Liver (tissue), 9 donors: ENCODE data around the gene HINT1. TPM values are rescaled to one million over a fixed set of nuclear protein-coding genes. Genes with fewer than 3 reads are reported as not detected.

Experiments used
- DNase-seq: peaks from one replicate; pipeline ENCODE4 v3.0.0-alpha.2; 2017; ENCODE audit warnings: low spot score
- H3K27ac ChIP-seq, 2 donors: one replicate each; pipeline ENCODE4 v1.7.0; 2013; ENCODE audit warnings: inconsistent platforms in 2 of 2, low read length in 2 of 2, control low read depth in 1 of 2, low read depth in 1 of 2, mild to moderate bottlenecking in 1 of 2
- H3K27me3 ChIP-seq, 4 donors: one replicate each; pipeline versions ENCODE4 v1.6.1 to v1.7.0; 2013; ENCODE audit warnings: low read length in 3 of 4, inconsistent platforms in 1 of 4, mild to moderate bottlenecking in 1 of 4, moderate library complexity in 1 of 4; ENCODE audit not compliant: control insufficient read depth in 4 of 4, insufficient read depth in 4 of 4
- H3K36me3 ChIP-seq, 4 donors: one replicate each; pipeline versions ENCODE4 v1.6.1 to v1.7.0; 2013; ENCODE audit warnings: low read length in 3 of 4, mild to moderate bottlenecking in 3 of 4, low read depth in 1 of 4, moderate library complexity in 1 of 4; ENCODE audit not compliant: control insufficient read depth in 4 of 4, insufficient read depth in 3 of 4
- H3K4me1 ChIP-seq, 4 donors: one replicate each; pipeline versions ENCODE4 v1.6.1 to v1.7.0; 2013; ENCODE audit warnings: low read length in 3 of 4, mild to moderate bottlenecking in 3 of 4, moderate library complexity in 1 of 4; ENCODE audit not compliant: control insufficient read depth in 4 of 4, insufficient read depth in 4 of 4
- H3K4me3 ChIP-seq, 3 donors: one replicate each; pipeline versions ENCODE4 v1.6.1 to v1.7.0; 2013; ENCODE audit warnings: low read length in 3 of 3, control low read depth in 1 of 3, low read depth in 1 of 3, mild to moderate bottlenecking in 1 of 3
- H3K9ac ChIP-seq, 2 donors: one replicate each; pipeline ENCODE4 v1.7.0; 2013; ENCODE audit warnings: low read length in 2 of 2, mild to moderate bottlenecking in 2 of 2, moderate library complexity in 2 of 2, control low read depth in 1 of 2, low read depth in 1 of 2
- H3K9me3 ChIP-seq, 4 donors: one replicate each; pipeline versions ENCODE4 v1.6.1 to v1.7.0; 2013; ENCODE audit warnings: low read length in 3 of 4; ENCODE audit not compliant: control insufficient read depth in 4 of 4
- EGR1 ChIP-seq, 2 donors: IDR thresholded peaks; 2 replicates each; pipeline ENCODE4 v1.6.1; 2016 to 2018; ENCODE audit warnings: antibody characterized with exemption in 2 of 2, low read depth in 2 of 2
- FOXA1 ChIP-seq: IDR thresholded peaks from 2 replicates; pipeline ENCODE4 v1.6.1; 2016; ENCODE audit warnings: antibody characterized with exemption
- FOXA2 ChIP-seq: IDR thresholded peaks from 2 replicates; pipeline ENCODE4 v1.6.1; 2016; ENCODE audit warnings: antibody characterized with exemption
- GABPA ChIP-seq, 2 donors: IDR thresholded peaks in 1 of 2; conservative IDR thresholded peaks in 1 of 2; 2 replicates each; pipeline ENCODE4 v1.6.1; 2016; ENCODE audit warnings: antibody characterized with exemption in 2 of 2, mild to moderate bottlenecking in 1 of 2, moderate library complexity in 1 of 2
- HNF4A ChIP-seq, 2 donors: conservative IDR thresholded peaks; 2 replicates each; pipeline ENCODE4 v1.6.1; 2016; ENCODE audit warnings: antibody characterized with exemption in 2 of 2, mild to moderate bottlenecking in 2 of 2
- HNF4G ChIP-seq: IDR thresholded peaks from 2 replicates; pipeline ENCODE4 v1.6.1; 2016; ENCODE audit warnings: antibody characterized with exemption
- JUND ChIP-seq, 2 donors: IDR thresholded peaks; 2 replicates each; pipeline ENCODE4 v1.6.1; 2016; ENCODE audit warnings: antibody characterized with exemption in 2 of 2
- NR2F2 ChIP-seq: IDR thresholded peaks from 2 replicates; pipeline ENCODE4 v1.6.1; 2016; ENCODE audit warnings: antibody characterized with exemption
- RXRA ChIP-seq, 2 donors: IDR thresholded peaks; 2 replicates each; pipeline ENCODE4 v1.6.1; 2017 to 2018; ENCODE audit warnings: antibody characterized with exemption in 2 of 2, mild to moderate bottlenecking in 1 of 2
- SP1 ChIP-seq: IDR thresholded peaks from 2 replicates; pipeline ENCODE4 v1.6.1; 2018; ENCODE audit warnings: antibody characterized with exemption, mild to moderate bottlenecking
- TAF1 ChIP-seq: conservative IDR thresholded peaks from 2 replicates; pipeline ENCODE4 v1.6.1; 2016; ENCODE audit warnings: antibody characterized with exemption, mild to moderate bottlenecking
- YY1 ChIP-seq: IDR thresholded peaks from 2 replicates; pipeline ENCODE4 v1.6.1; 2016; ENCODE audit warnings: antibody characterized with exemption, mild to moderate bottlenecking
- polyA plus RNA-seq, 2 donors: library from polyadenylated mRNA; stranded (reverse) in 1 of 2; unstranded in 1 of 2; fragments of 200-250 nt in 1 of 2; fragments of >200 nt in 1 of 2; fragmentation: Nextera tagmentation in 1 of 2; extraction: Ambion mirVana in 1 of 2; gene quantifications; one replicate each; pipeline versions ENCODE4 v1.2.1 to v1.2.3, GENCODE V29; 2013 to 2015
- total RNA-seq, 2 donors: library from RNA; depleted of rRNA; stranded (reverse); fragments of >200 nt; gene quantifications; one replicate each; pipeline ENCODE4 v1.2.3, GENCODE V29; 2014
- TF ChIP-seq, protein P1 (sequence below): IDR thresholded peaks from 2 replicates; pipeline ENCODE4 v1.6.1; 2016; ENCODE audit warnings: antibody characterized with exemption
- TF ChIP-seq, protein P2 (sequence below): fragments of 150-350 bp; IDR thresholded peaks from 2 replicates; pipeline ENCODE4 v1.5.1; 2017; ENCODE audit warnings: improper control_type of control experiment, low read depth, low read length; ENCODE audit not compliant: missing input control
- TF ChIP-seq, protein P3 (sequence below): IDR thresholded peaks from 2 replicates; pipeline ENCODE4 v1.6.1; 2016; ENCODE audit warnings: antibody characterized with exemption, mild to moderate bottlenecking
- TF ChIP-seq, protein P4 (sequence below): IDR thresholded peaks from 2 replicates; pipeline ENCODE4 v1.6.1; 2016; ENCODE audit warnings: antibody characterized with exemption
- TF ChIP-seq, protein P5 (sequence below): IDR thresholded peaks from 2 replicates; pipeline ENCODE4 v1.6.1; 2016; ENCODE audit warnings: antibody characterized with exemption
- donor health status: healthy.
- donor health status: healthy.
- donor health status: healthy.
- donor health status: healthy.
- donor health status: healthy.

Gene HINT1
- total and polyA plus RNA-seq, 4 donors: 112 to 902 (median 314) TPM

DNA sequence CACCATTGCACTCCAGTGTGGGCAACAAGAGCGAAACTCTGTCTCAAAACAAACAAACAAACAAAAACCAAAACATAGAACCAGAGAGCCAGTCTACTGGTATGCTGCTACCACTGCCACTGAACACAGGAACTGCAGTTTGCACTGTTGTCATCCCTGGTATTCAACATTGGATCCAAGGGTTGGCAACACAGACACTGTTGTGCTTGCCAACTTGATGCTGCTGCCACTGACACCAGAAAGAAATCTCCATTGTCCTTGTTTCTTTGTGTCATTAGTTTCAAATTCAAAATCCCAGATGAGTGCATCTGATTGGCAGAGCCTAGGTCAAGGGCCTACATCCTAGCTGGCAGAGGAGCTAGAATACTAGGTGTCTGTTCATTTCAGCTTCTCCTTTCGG lies 16.2 kb downstream of the HINT1 start (continued):
- TF ChIP-seq GABPA (IDR thresholded peaks at IDR 0.05 in 1 of 2, conservative IDR thresholded peaks at IDR 0.05 in 1 of 2): no peak

DNA sequence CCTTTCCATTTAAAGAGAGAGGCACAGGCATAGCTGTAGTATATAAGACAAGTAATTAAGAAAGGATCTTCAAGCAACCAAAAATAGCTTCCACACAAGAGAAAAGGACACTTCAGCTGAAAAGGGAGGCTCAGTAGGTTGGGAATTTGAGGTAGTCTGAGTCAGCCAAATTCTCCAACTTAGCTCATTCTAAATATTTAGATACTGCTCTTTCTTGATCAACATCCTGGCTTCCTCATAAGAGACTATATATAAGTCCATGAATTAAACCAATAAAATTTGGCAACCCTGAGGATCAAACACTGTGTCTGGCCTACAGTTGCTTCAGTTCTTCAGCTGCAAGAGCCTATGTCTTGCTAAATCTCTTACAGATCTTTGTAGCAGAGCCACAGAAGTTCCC lies 17.8 kb downstream of the HINT1 start:
- Histone ChIP-seq H3K27me3 (no peaks in the 10 kb centered on the region), H3K9me3 (no peaks in the 10 kb centered on the region), H3K9ac (no peak overlapping the region), H3K4me1 (no peaks in the 10 kb centered on the region), H3K4me3 (no peak overlapping the region), H3K36me3 (no peaks in the 10 kb centered on the region), H3K27ac (no peak overlapping the region)
- TF ChIP-seq YY1 (no peak), SP1 (no peak), RXRA (IDR thresholded peaks at IDR 0.05) (no peak), JUND (IDR thresholded peaks at IDR 0.05) (no peak), TAF1 (no peak), HNF4G (no peak), HNF4A (conservative IDR thresholded peaks at IDR 0.05) (no peak), FOXA2 (no peak), EGR1 (IDR thresholded peaks at IDR 0.05; ENCODE audit: low read depth in 2 of 2) (no peak), NR2F2 (no peak), GABPA (IDR thresholded peaks at IDR 0.05 in 1 of 2, conservative IDR thresholded peaks at IDR 0.05 in 1 of 2) (no peak), FOXA1 (no peak)
- TF ChIP-seq, protein P1, sequence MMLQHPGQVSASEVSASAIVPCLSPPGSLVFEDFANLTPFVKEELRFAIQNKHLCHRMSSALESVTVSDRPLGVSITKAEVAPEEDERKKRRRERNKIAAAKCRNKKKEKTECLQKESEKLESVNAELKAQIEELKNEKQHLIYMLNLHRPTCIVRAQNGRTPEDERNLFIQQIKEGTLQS: no peak
- TF ChIP-seq, protein P2, sequence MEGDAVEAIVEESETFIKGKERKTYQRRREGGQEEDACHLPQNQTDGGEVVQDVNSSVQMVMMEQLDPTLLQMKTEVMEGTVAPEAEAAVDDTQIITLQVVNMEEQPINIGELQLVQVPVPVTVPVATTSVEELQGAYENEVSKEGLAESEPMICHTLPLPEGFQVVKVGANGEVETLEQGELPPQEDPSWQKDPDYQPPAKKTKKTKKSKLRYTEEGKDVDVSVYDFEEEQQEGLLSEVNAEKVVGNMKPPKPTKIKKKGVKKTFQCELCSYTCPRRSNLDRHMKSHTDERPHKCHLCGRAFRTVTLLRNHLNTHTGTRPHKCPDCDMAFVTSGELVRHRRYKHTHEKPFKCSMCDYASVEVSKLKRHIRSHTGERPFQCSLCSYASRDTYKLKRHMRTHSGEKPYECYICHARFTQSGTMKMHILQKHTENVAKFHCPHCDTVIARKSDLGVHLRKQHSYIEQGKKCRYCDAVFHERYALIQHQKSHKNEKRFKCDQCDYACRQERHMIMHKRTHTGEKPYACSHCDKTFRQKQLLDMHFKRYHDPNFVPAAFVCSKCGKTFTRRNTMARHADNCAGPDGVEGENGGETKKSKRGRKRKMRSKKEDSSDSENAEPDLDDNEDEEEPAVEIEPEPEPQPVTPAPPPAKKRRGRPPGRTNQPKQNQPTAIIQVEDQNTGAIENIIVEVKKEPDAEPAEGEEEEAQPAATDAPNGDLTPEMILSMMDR: no peak
- TF ChIP-seq, protein P3, sequence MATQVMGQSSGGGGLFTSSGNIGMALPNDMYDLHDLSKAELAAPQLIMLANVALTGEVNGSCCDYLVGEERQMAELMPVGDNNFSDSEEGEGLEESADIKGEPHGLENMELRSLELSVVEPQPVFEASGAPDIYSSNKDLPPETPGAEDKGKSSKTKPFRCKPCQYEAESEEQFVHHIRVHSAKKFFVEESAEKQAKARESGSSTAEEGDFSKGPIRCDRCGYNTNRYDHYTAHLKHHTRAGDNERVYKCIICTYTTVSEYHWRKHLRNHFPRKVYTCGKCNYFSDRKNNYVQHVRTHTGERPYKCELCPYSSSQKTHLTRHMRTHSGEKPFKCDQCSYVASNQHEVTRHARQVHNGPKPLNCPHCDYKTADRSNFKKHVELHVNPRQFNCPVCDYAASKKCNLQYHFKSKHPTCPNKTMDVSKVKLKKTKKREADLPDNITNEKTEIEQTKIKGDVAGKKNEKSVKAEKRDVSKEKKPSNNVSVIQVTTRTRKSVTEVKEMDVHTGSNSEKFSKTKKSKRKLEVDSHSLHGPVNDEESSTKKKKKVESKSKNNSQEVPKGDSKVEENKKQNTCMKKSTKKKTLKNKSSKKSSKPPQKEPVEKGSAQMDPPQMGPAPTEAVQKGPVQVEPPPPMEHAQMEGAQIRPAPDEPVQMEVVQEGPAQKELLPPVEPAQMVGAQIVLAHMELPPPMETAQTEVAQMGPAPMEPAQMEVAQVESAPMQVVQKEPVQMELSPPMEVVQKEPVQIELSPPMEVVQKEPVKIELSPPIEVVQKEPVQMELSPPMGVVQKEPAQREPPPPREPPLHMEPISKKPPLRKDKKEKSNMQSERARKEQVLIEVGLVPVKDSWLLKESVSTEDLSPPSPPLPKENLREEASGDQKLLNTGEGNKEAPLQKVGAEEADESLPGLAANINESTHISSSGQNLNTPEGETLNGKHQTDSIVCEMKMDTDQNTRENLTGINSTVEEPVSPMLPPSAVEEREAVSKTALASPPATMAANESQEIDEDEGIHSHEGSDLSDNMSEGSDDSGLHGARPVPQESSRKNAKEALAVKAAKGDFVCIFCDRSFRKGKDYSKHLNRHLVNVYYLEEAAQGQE: no peak
- TF ChIP-seq, protein P4, sequence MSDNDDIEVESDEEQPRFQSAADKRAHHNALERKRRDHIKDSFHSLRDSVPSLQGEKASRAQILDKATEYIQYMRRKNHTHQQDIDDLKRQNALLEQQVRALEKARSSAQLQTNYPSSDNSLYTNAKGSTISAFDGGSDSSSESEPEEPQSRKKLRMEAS: no peak
- TF ChIP-seq, protein P5, sequence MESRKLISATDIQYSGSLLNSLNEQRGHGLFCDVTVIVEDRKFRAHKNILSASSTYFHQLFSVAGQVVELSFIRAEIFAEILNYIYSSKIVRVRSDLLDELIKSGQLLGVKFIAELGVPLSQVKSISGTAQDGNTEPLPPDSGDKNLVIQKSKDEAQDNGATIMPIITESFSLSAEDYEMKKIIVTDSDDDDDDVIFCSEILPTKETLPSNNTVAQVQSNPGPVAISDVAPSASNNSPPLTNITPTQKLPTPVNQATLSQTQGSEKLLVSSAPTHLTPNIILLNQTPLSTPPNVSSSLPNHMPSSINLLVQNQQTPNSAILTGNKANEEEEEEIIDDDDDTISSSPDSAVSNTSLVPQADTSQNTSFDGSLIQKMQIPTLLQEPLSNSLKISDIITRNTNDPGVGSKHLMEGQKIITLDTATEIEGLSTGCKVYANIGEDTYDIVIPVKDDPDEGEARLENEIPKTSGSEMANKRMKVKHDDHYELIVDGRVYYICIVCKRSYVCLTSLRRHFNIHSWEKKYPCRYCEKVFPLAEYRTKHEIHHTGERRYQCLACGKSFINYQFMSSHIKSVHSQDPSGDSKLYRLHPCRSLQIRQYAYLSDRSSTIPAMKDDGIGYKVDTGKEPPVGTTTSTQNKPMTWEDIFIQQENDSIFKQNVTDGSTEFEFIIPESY: no peak
- DNase-seq: no peak
